ENCODE results near the gene WNT5A. TPM values are rescaled to one million over a fixed set of nuclear protein-coding genes. Genes with fewer than 3 reads are reported as not detected.

The WNT5A gene
- total RNA-seq, 1 experiment from 2014 or later = 0.15 TPM

- POLR2A ChIA-PET = no interaction called here
- H3K4me2 ChIP-seq (ENCODE audit: low read length) = no peak overlapping the region
- no peak for ATAC-seq
These were observed 31.9 kb upstream of the WNT5A start for GRCh38 chr3:55519019-55519418.

More at GRCh38 chr3:55519019-55519418, 31.9 kb upstream of the WNT5A start:
- Histone ChIP-seq H3K4me1 (ENCODE audit: control insufficient read depth in 1 of 2, insufficient read depth in 2 of 2, low read length in 2 of 2) (no peaks in the 10 kb centered on the region), H3K9ac (ENCODE audit: low read length) (no peak overlapping the region), H4K20me1 (ENCODE audit: insufficient read depth) (no peaks in the 10 kb centered on the region), H3K4me3 (replicated peaks in 1 of 2; ENCODE audit: low read depth in 1 of 2, low read length in 2 of 2) (no peak overlapping the region), H3K36me3 (ENCODE audit: control insufficient read depth in 1 of 2, insufficient read depth in 2 of 2, low read length in 2 of 2) (no peaks in the 10 kb centered on the region), H2AFZ (ENCODE audit: low read depth, low read length, poor library complexity, severe bottlenecking) (no peak overlapping the region), H3K27me3 (ENCODE audit: insufficient read depth, low read length) (no peaks in the 10 kb centered on the region), H3K9me2 (ENCODE audit: insufficient read depth) (no peaks in the 10 kb centered on the region), H3K9me3 (ENCODE audit: control insufficient read depth in 1 of 2, insufficient read depth in 1 of 2, low read depth in 1 of 2, low read length in 2 of 2) (peaks cover 0 to 9% of the 10 kb centered on the region in 2 experiments; a peak in 2 of 4 replicates), H3K79me2 (ENCODE audit: insufficient read depth, low read length) (no peaks in the 10 kb centered on the region), H3K27ac (ENCODE audit: low read depth, low read length) (no peak overlapping the region)
- intact Hi-C loops (cut with micrococcal nuclease) = no loop called here
- no TSS peak for BruUV-seq (replicated peaks)
- no peak for DNase-seq (ENCODE audit: low read depth, low spot score)
- RAD21 ChIA-PET (ENCODE audit: low non-redundant PET in 1 of 2, low total read pairs in 2 of 2, uncharacterized antibody in 2 of 2, unreplicated experiment in 2 of 2) = no interaction called here
- no peak for TF ChIP-seq POLR2AphosphoS5 (IDR thresholded peaks at IDR 0.05; ENCODE audit: low read depth, low read length)
- no peak for TF ChIP-seq CBX3 (IDR thresholded peaks at IDR 0.05; ENCODE audit: low read depth)
- no peak for TF ChIP-seq JUND (IDR thresholded peaks at IDR 0.05)
- no peak for TF ChIP-seq POLR2A (IDR thresholded peaks at IDR 0.05; ENCODE audit: borderline replicate concordance, extremely low read depth, insufficient read depth, insufficient read length)
- TF ChIP-seq CTCF (IDR thresholded peaks at IDR 0.05 in 2 of 3, conservative IDR thresholded peaks at IDR 0.05 in 1 of 3; ENCODE audit: borderline replicate concordance in 1 of 3, insufficient read depth in 1 of 3, low read depth in 2 of 3, low read length in 2 of 3) = no peak
- no peak for TF ChIP-seq REST (IDR thresholded peaks at IDR 0.05; ENCODE audit: low read depth)
- no peak for TF ChIP-seq ZNF274 (IDR thresholded peaks at IDR 0.05; ENCODE audit: low read depth, low read length)
- CTCF ChIA-PET = no interaction called here

Data from HCT116 (cell line).